ENCODE measurements around the gene ABHD16A. TPM values are rescaled to one million over a fixed set of nuclear protein-coding genes. Genes with fewer than 3 reads are reported as not detected.
A peak's percentile ranks its signal among the peaks of the same experiment; 100 is the strongest.

ABHD16A gene
- total and polyA plus RNA-seq, 2 of the 13 experiments (the other 11 are each of a cell fraction or from before 2014, with no cell fraction given), result 43.5 to 45.4 TPM

- ATAC-seq (no peak), FAIRE-seq (no peak), DNase-seq (ENCODE audit: low spot score) (no peak)
- Histone ChIP-seq H3K4me1 (ENCODE audit: insufficient read depth, low read length) (peaks cover 39% of the 10 kb centered on the region), H3K9ac (ENCODE audit: insufficient read depth, low read depth, low read length) (peak overlapping the region; percentile 95; the same call in 1 of the 2 replicates), H3K4me2 (ENCODE audit: low read depth, low read length) (peak overlapping the region; percentile 99), H3K9me3 (ENCODE audit: low read length) (no peaks in the 10 kb centered on the region), H3K36me3 (replicated peaks in 1 of 2; ENCODE audit: control insufficient read depth in 1 of 2, insufficient read depth in 2 of 2, low read length in 2 of 2) (peaks cover 4 to 21% of the 10 kb centered on the region in 2 experiments; a peak in 4 of 5 replicates), H4K20me1 (ENCODE audit: insufficient read depth, low read length) (no peaks in the 10 kb centered on the region), H3K79me2 (ENCODE audit: insufficient read depth, low read length) (peaks cover 22% of the 10 kb centered on the region), H3K27ac (ENCODE audit: extremely low read length, insufficient read depth, low read length) (no peak overlapping the region), H3K27me3 (ENCODE audit: control insufficient read depth in 1 of 2, insufficient read depth in 2 of 2, low read length in 2 of 2) (no peaks in the 10 kb centered on the region; a peak in 2 of 5 replicates), H3K4me3 (replicated peaks in 1 of 3; ENCODE audit: insufficient read depth in 1 of 3, low read depth in 2 of 3, low read length in 3 of 3) (peak overlapping the region in 1 of 3 experiments; percentile 84; a peak in 3 of 6 replicates), H2AFZ (ENCODE audit: low read length) (no peak overlapping the region)
- WGBS (ENCODE audit: low lambda C conversion rate), result 50% methylated on average over 5 of the region's 5 CpGs
- POLR2A ChIA-PET, result interaction anchor here (0.5 to 2.7 kb wide), 2 partner anchors 8 to 29 kb away, joined by 3 to 22 read pairs; no protein-coding TSS in a partner anchor
- in situ Hi-C loops (cut with HindIII; ENCODE audit: extremely low pct_ligation_motif_present, low pct_unique_long_range_greater_than_20kb), result no loop called here
- TF ChIP-seq SAP130 (CRISPR knock-in tag; IDR thresholded peaks at IDR 0.05; ENCODE audit: low read depth), result 0 out of 2 replicates have a peak, but pooled peaks have one; percentile 41
- TF ChIP-seq ZNF124 (CRISPR knock-in tag; IDR thresholded peaks at IDR 0.05), result no peak
- TF ChIP-seq HOXA5 (CRISPR knock-in tag; IDR thresholded peaks at IDR 0.05), result peak; percentile 80; the same call in 1 of the 2 replicates
- TF ChIP-seq SP5 (CRISPR knock-in tag; IDR thresholded peaks at IDR 0.05; ENCODE audit: borderline replicate concordance, low read depth), result no peak
- TF ChIP-seq ARID4A (CRISPR knock-in tag; IDR thresholded peaks at IDR 0.05; ENCODE audit: borderline replicate concordance), result 0 out of 2 replicates have a peak, but pooled peaks have one; percentile 23
- peak; percentile 59 for TF ChIP-seq HNF1A (IDR thresholded peaks at IDR 0.05; ENCODE audit: low read depth)
- TF ChIP-seq HNF1A (CRISPR knock-in tag; IDR thresholded peaks at IDR 0.05; ENCODE audit: borderline replicate concordance), result no peak
- TF ChIP-seq CREBL2 (CRISPR knock-in tag; IDR thresholded peaks at IDR 0.05; ENCODE audit: borderline replicate concordance), result no peak
- no peak for TF ChIP-seq ZNF816 (CRISPR knock-in tag; IDR thresholded peaks at IDR 0.05; ENCODE audit: borderline replicate concordance)
- BruUV-seq (replicated peaks), result no TSS peak
- CTCF ChIA-PET (ENCODE audit: low intra/inter-chr PET ratio, low total read pairs), result no interaction called here
- intact Hi-C loops (cut with micrococcal nuclease; ENCODE audit: unreplicated experiment), result loop anchor here (5.0 kb wide), 1 partner anchor 36 kb away; the partner anchor contains the start of gene CLIC1
These were observed 2.3 kb downstream of the ABHD16A start for GRCh38 chr6:31700740-31701401.
